ENCODE measurements around the gene EFCAB14.
"Not testable (repeated sequence)": the region's sequence is repeated elsewhere in the genome, so short reads cannot be mapped to it uniquely, and the experiment has no call there.

Gene EFCAB14

GRCh38 chr1:46723901-46724300, 5.0 kb upstream of the EFCAB14 start:
- DNase-seq (ENCODE audit: low read depth in 2 of 2), result no peak

GRCh38 chr1:46721686-46722205, 2.8 kb upstream of the EFCAB14 start:
- no peak for DNase-seq (ENCODE audit: low read depth in 2 of 2)

GRCh38 chr1:46721204-46721603, 2.3 kb upstream of the EFCAB14 start:
- no peak for DNase-seq (ENCODE audit: low read depth in 2 of 2)

- DNase-seq (ENCODE audit: low read depth in 2 of 2), result not testable (repeated sequence)
Observed at GRCh38 chr1:46720319-46720718, 1.4 kb upstream of the EFCAB14 start.

- no peak for DNase-seq (ENCODE audit: low read depth in 2 of 2)
Observed at GRCh38 chr1:46719689-46720088, 775 bp upstream of the EFCAB14 start.

GRCh38 chr1:46718340-46718726, 581 bp downstream of the EFCAB14 start:
- no peak for DNase-seq (ENCODE audit: low read depth in 2 of 2)

- DNase-seq (ENCODE audit: low read depth in 2 of 2), result no peak
Observed at GRCh38 chr1:46717654-46718053, 1.3 kb downstream of the EFCAB14 start.

- no peak for DNase-seq (ENCODE audit: low read depth in 2 of 2)
Observed at GRCh38 chr1:46714976-46715375, 3.9 kb downstream of the EFCAB14 start.

- DNase-seq (ENCODE audit: low read depth in 2 of 2), result no peak
Observed at GRCh38 chr1:46708121-46708520, 10.8 kb downstream of the EFCAB14 start.

- DNase-seq (ENCODE audit: low read depth in 2 of 2), result no peak
Observed at GRCh38 chr1:46705408-46705807, 13.5 kb downstream of the EFCAB14 start.

- no peak for DNase-seq (ENCODE audit: low read depth in 2 of 2)
Observed at GRCh38 chr1:46703927-46704641, 14.8 kb downstream of the EFCAB14 start.

- DNase-seq (ENCODE audit: low read depth in 2 of 2), result no peak
Observed at GRCh38 chr1:46699666-46700065, 19.2 kb downstream of the EFCAB14 start.

- DNase-seq (ENCODE audit: low read depth in 2 of 2), result no peak
Observed at GRCh38 chr1:46697053-46697452, 21.9 kb downstream of the EFCAB14 start.

- not testable (repeated sequence) for DNase-seq (ENCODE audit: low read depth in 2 of 2)
Observed at GRCh38 chr1:46694676-46695075, 24.2 kb downstream of the EFCAB14 start.

- DNase-seq (ENCODE audit: low read depth in 2 of 2), result no peak
Observed at GRCh38 chr1:46692811-46693770, 25.8 kb downstream of the EFCAB14 start.

GRCh38 chr1:46691997-46692790, 26.7 kb downstream of the EFCAB14 start:
- DNase-seq (ENCODE audit: low read depth in 2 of 2), result no peak

GRCh38 chr1:46690931-46691421, 27.9 kb downstream of the EFCAB14 start:
- no peak for DNase-seq (ENCODE audit: low read depth in 2 of 2)

GRCh38 chr1:46689897-46690296, 29.0 kb downstream of the EFCAB14 start:
- DNase-seq (ENCODE audit: low read depth in 2 of 2), result no peak

GRCh38 chr1:46689356-46689755, 29.6 kb downstream of the EFCAB14 start:
- no peak for DNase-seq (ENCODE audit: low read depth in 2 of 2)

- DNase-seq (ENCODE audit: low read depth in 2 of 2), result no peak
Observed at GRCh38 chr1:46687921-46688509, 30.9 kb downstream of the EFCAB14 start.

GRCh38 chr1:46687093-46687659, 31.7 kb downstream of the EFCAB14 start:
- DNase-seq (ENCODE audit: low read depth in 2 of 2), result no peak

All from stimulated activated CD8-positive, alpha-beta memory T cell treated with anti-CD3 and anti-CD28 coated beads, Interleukin-2, amount 100 ng/mL, for 48 hours (primary cell).